Hippocampal formation (tissue), 2 donors: ENCODE results near the gene ARHGEF11.

Experiments used
- DNase-seq, 2 donors: peaks; one replicate each; lab custom pipeline; 2025; lab: John Stamatoyannopoulos, UW

The ARHGEF11 gene

GRCh38 chr1:156999596-157000320, 45.8 kb downstream of the ARHGEF11 start:
- DNase-seq, result no peak

- no peak for DNase-seq
These were observed 46.6 kb downstream of the ARHGEF11 start for GRCh38 chr1:156998840-156999500.

- no peak for DNase-seq
These were observed 47.2 kb downstream of the ARHGEF11 start for GRCh38 chr1:156998301-156998700.

- no peak for DNase-seq
These were observed 50.1 kb downstream of the ARHGEF11 start for GRCh38 chr1:156995412-156995811.

- DNase-seq, result no peak
These were observed 51.3 kb downstream of the ARHGEF11 start for GRCh38 chr1:156994277-156994676.

GRCh38 chr1:156993426-156994147, 52.0 kb downstream of the ARHGEF11 start:
- no peak for DNase-seq

GRCh38 chr1:156992215-156992614, 53.3 kb downstream of the ARHGEF11 start:
- DNase-seq, result no peak

- DNase-seq, result no peak
These were observed 57.8 kb downstream of the ARHGEF11 start for GRCh38 chr1:156987715-156988114.

GRCh38 chr1:156980551-156980950, 65.0 kb downstream of the ARHGEF11 start:
- no peak for DNase-seq

GRCh38 chr1:156975084-156975483, 70.5 kb downstream of the ARHGEF11 start:
- no peak for DNase-seq

GRCh38 chr1:156973417-156973816, 72.1 kb downstream of the ARHGEF11 start:
- no peak for DNase-seq

GRCh38 chr1:156970017-156970416, 75.5 kb downstream of the ARHGEF11 start:
- no peak for DNase-seq

GRCh38 chr1:156969496-156969895, 76.0 kb downstream of the ARHGEF11 start:
- DNase-seq, result no peak

- DNase-seq, result no peak
These were observed 81.1 kb downstream of the ARHGEF11 start for GRCh38 chr1:156964441-156964840.

GRCh38 chr1:156963621-156964020, 81.9 kb downstream of the ARHGEF11 start:
- no peak for DNase-seq

- no peak for DNase-seq
These were observed 83.8 kb downstream of the ARHGEF11 start for GRCh38 chr1:156961709-156962108.

GRCh38 chr1:156959925-156960324, 85.6 kb downstream of the ARHGEF11 start:
- DNase-seq, result no peak

- DNase-seq, result no peak
These were observed 86.1 kb downstream of the ARHGEF11 start for GRCh38 chr1:156959414-156959813.

GRCh38 chr1:156958247-156958714, 87.3 kb downstream of the ARHGEF11 start:
- DNase-seq, result no peak

GRCh38 chr1:156957634-156958033, 87.9 kb downstream of the ARHGEF11 start:
- no peak for DNase-seq

- no peak for DNase-seq
These were observed 89.2 kb downstream of the ARHGEF11 start for GRCh38 chr1:156956333-156956732.

GRCh38 chr1:156953571-156953970, 92.0 kb downstream of the ARHGEF11 start:
- DNase-seq, result no peak

- DNase-seq, result no peak
These were observed 94.2 kb downstream of the ARHGEF11 start for GRCh38 chr1:156951371-156951770.
